ENCODE measurements around the gene ABHD2. TPM values are rescaled to one million over a fixed set of nuclear protein-coding genes. Genes with fewer than 3 reads are reported as not detected.

ABHD2 gene
- polyA plus RNA-seq, 2 donors, result 3.8 to 6.0 TPM

DNA sequence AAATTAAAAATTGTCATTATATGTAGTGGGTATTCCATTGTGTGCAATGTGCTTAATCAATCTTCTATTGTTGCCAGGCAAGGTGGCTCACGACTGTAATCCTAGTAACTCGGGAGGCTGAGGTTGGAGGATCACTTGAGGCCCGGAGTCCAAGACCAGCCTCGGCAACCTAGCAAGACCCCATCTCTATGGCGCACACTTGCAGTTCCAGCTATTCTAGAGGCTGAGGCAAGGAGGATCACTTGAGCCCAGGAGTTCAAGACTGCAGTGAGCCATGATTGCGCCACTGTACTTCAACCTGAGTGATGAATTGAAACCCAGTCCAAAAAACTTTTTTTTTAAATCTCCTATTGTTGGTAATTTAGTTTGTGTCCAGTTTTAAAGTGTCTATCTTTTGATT, 33.4 kb upstream of the ABHD2 start:
- Histone ChIP-seq H3K27me3 (ENCODE audit: control insufficient read depth in 1 of 2, insufficient read depth in 2 of 2, low read length in 2 of 2) (no peaks in the 10 kb centered on the region), H3K4me1 (ENCODE audit: control insufficient read depth in 2 of 2, insufficient read depth in 2 of 2, low read length in 1 of 2) (peaks cover 0 to 4% of the 10 kb centered on the region in 2 donors), H3K4me3 (ENCODE audit: low read depth in 1 of 2, low read length in 2 of 2) (no peak overlapping the region), H3K9me3 (ENCODE audit: control insufficient read depth in 2 of 2, insufficient read depth in 1 of 2, low read depth in 1 of 2, low read length in 1 of 2) (no peaks in the 10 kb centered on the region), H3K36me3 (ENCODE audit: control insufficient read depth in 2 of 2, insufficient read depth in 2 of 2, low read length in 1 of 2) (no peaks in the 10 kb centered on the region), H3K27ac (ENCODE audit: low read depth in 2 of 2, low read length in 1 of 2) (no peak overlapping the region)
- 93 to 94% methylated on average over 6 of the region's 6 CpGs for WGBS, 2 donors

DNA sequence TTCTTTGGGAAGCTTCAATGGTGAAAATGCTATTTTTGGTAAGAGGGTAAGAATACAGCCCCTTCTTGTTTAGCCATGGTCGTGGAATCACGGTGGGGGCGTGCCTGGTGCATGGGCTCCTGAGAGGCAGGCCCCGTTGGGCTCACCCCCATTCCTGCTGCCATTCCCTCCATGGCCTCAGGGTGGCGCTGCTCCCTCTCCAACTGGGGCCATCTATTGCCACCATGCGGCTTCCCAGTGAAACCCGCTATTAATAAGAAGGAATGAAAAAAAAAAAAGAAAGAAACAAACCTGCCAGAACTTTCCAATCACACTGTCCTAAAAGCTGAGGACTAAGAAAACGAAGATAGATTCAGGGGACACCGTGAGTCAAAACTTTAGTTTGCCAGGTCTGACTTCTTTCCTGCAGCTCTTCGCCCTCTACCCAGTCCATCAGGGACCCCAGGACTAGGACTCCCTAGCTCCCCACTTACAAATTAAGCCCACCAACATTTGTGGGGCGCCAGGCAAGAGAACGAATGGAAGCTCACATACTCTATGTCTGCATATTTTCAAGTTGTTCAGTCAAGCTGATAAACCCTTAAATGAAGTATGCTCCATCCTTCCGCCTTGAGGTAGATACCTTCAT, 30.6 kb upstream of the ABHD2 start:
- WGBS, 2 donors, result 27 to 30% methylated on average over 13 of the region's 13 CpGs
- no peak overlapping the region for H3K27ac ChIP-seq (ENCODE audit: low read depth in 2 of 2, low read length in 1 of 2)

DNA sequence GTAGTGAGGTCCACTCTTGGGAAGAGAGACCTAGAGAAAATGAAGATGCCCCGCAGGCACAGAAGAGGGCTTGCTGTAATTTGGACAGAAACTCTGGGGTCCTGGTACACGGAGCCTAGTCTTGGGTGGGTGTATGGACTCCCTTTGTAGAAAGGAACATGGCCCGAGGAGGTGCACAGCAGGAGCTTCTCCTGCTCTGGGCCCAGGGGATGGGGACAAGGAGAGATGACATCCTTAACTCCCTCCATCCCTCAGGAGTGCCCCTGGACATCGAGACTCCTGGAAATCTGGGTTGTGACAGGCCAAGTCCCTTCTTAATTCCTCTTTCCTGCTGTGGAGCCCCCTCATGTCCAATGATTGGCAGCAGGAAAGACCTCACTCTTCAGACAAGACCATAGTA, 29.9 kb upstream of the ABHD2 start:
- Histone ChIP-seq H3K9me3 (ENCODE audit: control insufficient read depth in 2 of 2, insufficient read depth in 1 of 2, low read depth in 1 of 2, low read length in 1 of 2) (no peaks in the 10 kb centered on the region), H3K27me3 (ENCODE audit: control insufficient read depth in 1 of 2, insufficient read depth in 2 of 2, low read length in 2 of 2) (no peaks in the 10 kb centered on the region), H3K4me3 (ENCODE audit: low read depth in 1 of 2, low read length in 2 of 2) (no peak overlapping the region), H3K27ac (ENCODE audit: low read depth in 2 of 2, low read length in 1 of 2) (no peak overlapping the region), H3K4me1 (ENCODE audit: control insufficient read depth in 2 of 2, insufficient read depth in 2 of 2, low read length in 1 of 2) (peaks cover 0 to 4% of the 10 kb centered on the region in 2 donors), H3K36me3 (ENCODE audit: control insufficient read depth in 2 of 2, insufficient read depth in 2 of 2, low read length in 1 of 2) (no peaks in the 10 kb centered on the region)
- WGBS, 2 donors, result 86 to 89% methylated on average over 4 of the region's 4 CpGs

More for the DNA sequence above, 30.6 kb upstream of the ABHD2 start:
- peaks cover 0 to 4% of the 10 kb centered on the region in 2 donors for H3K4me1 ChIP-seq (ENCODE audit: control insufficient read depth in 2 of 2, insufficient read depth in 2 of 2, low read length in 1 of 2)
- no peaks in the 10 kb centered on the region for H3K9me3 ChIP-seq (ENCODE audit: control insufficient read depth in 2 of 2, insufficient read depth in 1 of 2, low read depth in 1 of 2, low read length in 1 of 2)
- no peaks in the 10 kb centered on the region for H3K27me3 ChIP-seq (ENCODE audit: control insufficient read depth in 1 of 2, insufficient read depth in 2 of 2, low read length in 2 of 2)
- H3K4me3 ChIP-seq (ENCODE audit: low read depth in 1 of 2, low read length in 2 of 2), result no peak overlapping the region
- no peaks in the 10 kb centered on the region for H3K36me3 ChIP-seq (ENCODE audit: control insufficient read depth in 2 of 2, insufficient read depth in 2 of 2, low read length in 1 of 2)

DNA sequence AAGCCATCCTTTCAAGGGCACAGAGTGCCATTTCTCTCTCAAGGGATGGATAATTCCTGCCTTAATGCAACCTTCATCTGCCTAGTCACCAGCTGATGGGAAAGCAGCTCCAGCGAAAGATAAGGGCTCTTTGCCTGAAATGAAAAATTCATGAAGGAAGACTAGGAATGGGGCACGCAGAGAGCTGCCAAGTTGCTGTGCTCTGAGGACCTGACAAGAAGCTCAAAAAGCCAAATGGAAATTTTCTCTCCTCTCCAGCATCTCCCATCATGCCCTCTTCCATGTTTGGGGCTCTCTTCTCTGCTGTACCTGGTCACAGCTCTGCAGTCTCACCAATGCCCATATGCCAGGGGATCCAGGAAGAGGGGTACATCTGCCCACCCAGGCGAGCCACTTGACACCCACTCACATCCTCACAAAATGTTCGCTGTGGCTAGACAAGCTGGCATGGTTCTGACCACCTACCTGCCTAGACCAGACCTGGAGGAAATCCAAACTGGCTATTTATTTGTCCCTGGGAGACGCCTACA, 29.3 kb upstream of the ABHD2 start:
- Histone ChIP-seq H3K36me3 (ENCODE audit: control insufficient read depth in 2 of 2, insufficient read depth in 2 of 2, low read length in 1 of 2) (no peaks in the 10 kb centered on the region), H3K9me3 (ENCODE audit: control insufficient read depth in 2 of 2, insufficient read depth in 1 of 2, low read depth in 1 of 2, low read length in 1 of 2) (no peaks in the 10 kb centered on the region), H3K4me3 (ENCODE audit: low read depth in 1 of 2, low read length in 2 of 2) (no peak overlapping the region), H3K27ac (ENCODE audit: low read depth in 2 of 2, low read length in 1 of 2) (no peak overlapping the region), H3K4me1 (ENCODE audit: control insufficient read depth in 2 of 2, insufficient read depth in 2 of 2, low read length in 1 of 2) (peaks cover 0 to 4% of the 10 kb centered on the region in 2 donors), H3K27me3 (ENCODE audit: control insufficient read depth in 1 of 2, insufficient read depth in 2 of 2, low read length in 2 of 2) (no peaks in the 10 kb centered on the region)
- 76 to 79% methylated on average over 5 of the region's 5 CpGs for WGBS, 2 donors

DNA sequence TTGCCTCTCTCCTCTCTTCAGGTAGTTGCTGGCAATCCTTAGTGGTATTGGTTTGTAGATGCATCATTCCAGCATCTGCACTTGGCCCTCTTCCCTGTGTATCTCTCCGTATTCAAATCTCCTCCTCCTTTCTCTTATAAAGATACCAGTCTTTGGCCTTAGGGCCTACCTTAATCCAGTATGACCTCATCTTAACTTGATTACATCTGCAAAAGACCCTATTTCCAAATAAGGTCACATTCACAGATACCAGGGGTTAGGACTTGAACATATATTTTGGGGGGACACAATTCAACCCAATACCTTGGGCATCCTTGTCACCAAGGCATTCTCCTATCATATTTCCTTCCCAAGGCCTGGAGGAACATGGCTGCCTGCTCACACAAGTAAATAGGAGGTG, 22.0 kb upstream of the ABHD2 start:
- Histone ChIP-seq H3K4me1 (ENCODE audit: control insufficient read depth in 2 of 2, insufficient read depth in 2 of 2, low read length in 1 of 2) (peaks cover 2 to 7% of the 10 kb centered on the region in 2 donors), H3K9me3 (ENCODE audit: control insufficient read depth in 2 of 2, insufficient read depth in 1 of 2, low read depth in 1 of 2, low read length in 1 of 2) (peaks cover 0 to 6% of the 10 kb centered on the region in 2 donors), H3K27ac (ENCODE audit: low read depth in 2 of 2, low read length in 1 of 2) (peak overlapping the region; percentile 60 to 77), H3K27me3 (ENCODE audit: control insufficient read depth in 1 of 2, insufficient read depth in 2 of 2, low read length in 2 of 2) (no peaks in the 10 kb centered on the region), H3K4me3 (ENCODE audit: low read depth in 1 of 2, low read length in 2 of 2) (no peak overlapping the region), H3K36me3 (ENCODE audit: control insufficient read depth in 2 of 2, insufficient read depth in 2 of 2, low read length in 1 of 2) (no peaks in the 10 kb centered on the region)
- 73 to 89% methylated on average over 1 of the region's 1 CpG for WGBS, 2 donors

DNA sequence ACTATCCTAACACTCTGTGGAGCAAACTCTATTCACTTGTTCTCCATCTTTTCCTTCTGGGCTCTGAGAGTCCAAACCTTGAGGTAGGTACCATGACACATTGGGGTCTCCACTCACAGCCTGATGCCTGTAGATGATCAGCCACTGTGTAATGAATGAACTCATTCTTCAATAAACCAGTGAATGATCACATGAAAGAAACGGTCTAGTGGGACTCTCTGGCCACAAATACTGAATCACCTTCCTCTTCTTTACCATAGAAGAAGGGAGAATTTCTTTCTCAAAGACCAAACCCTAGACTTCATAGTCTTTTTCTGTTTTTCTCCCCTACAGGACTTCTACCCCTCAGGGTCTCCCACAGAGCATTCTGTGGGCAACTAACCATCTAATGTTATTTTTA, 20.5 kb upstream of the ABHD2 start:
- no peaks in the 10 kb centered on the region for H3K27me3 ChIP-seq (ENCODE audit: control insufficient read depth in 1 of 2, insufficient read depth in 2 of 2, low read length in 2 of 2)
- H3K36me3 ChIP-seq (ENCODE audit: control insufficient read depth in 2 of 2, insufficient read depth in 2 of 2, low read length in 1 of 2), result no peaks in the 10 kb centered on the region
- H3K27ac ChIP-seq (ENCODE audit: low read depth in 2 of 2, low read length in 1 of 2), result peak overlapping the region in 1 of 2 donors; percentile 45
- WGBS, 2 donors, result 42 to 52% methylated on average over 1 of the region's 1 CpG
- H3K9me3 ChIP-seq (ENCODE audit: control insufficient read depth in 2 of 2, insufficient read depth in 1 of 2, low read depth in 1 of 2, low read length in 1 of 2), result peaks cover 0 to 6% of the 10 kb centered on the region in 2 donors
- H3K4me1 ChIP-seq (ENCODE audit: control insufficient read depth in 2 of 2, insufficient read depth in 2 of 2, low read length in 1 of 2), result peaks cover 2 to 8% of the 10 kb centered on the region in 2 donors
- H3K4me3 ChIP-seq (ENCODE audit: low read depth in 1 of 2, low read length in 2 of 2), result no peak overlapping the region

DNA sequence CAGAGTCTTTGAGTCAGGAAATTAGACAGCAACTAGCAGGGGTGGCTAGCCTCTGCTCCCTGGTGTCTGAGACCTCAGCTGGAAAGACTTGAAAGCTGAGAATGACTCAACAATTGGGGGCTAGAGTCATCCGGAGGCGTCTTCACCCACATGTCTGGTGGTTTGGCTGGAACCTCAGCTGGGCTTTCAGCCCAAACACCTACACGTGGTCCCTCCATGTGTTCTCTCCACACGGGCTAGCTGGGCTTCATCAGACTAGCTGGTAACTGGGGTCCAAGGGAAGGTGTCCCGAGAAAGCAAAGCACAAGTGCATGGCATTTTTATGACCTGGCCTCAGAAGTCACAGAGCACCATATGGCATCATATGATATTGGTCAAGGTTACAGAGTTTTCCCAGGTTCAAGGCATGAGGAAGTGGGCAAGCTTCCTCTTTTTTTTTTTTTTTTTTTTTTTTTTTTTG, 19.9 kb upstream of the ABHD2 start:
- H3K4me1 ChIP-seq (ENCODE audit: control insufficient read depth in 2 of 2, insufficient read depth in 2 of 2, low read length in 1 of 2), result peaks cover 2 to 8% of the 10 kb centered on the region in 2 donors
- no peak overlapping the region for H3K27ac ChIP-seq (ENCODE audit: low read depth in 2 of 2, low read length in 1 of 2)
- WGBS, 2 donors, result 36 to 43% methylated on average over 5 of the region's 5 CpGs
- H3K4me3 ChIP-seq (ENCODE audit: low read depth in 1 of 2, low read length in 2 of 2), result no peak overlapping the region
- H3K36me3 ChIP-seq (ENCODE audit: control insufficient read depth in 2 of 2, insufficient read depth in 2 of 2, low read length in 1 of 2), result no peaks in the 10 kb centered on the region
- peaks cover 0 to 6% of the 10 kb centered on the region in 2 donors for H3K9me3 ChIP-seq (ENCODE audit: control insufficient read depth in 2 of 2, insufficient read depth in 1 of 2, low read depth in 1 of 2, low read length in 1 of 2)
- H3K27me3 ChIP-seq (ENCODE audit: control insufficient read depth in 1 of 2, insufficient read depth in 2 of 2, low read length in 2 of 2), result no peaks in the 10 kb centered on the region

DNA sequence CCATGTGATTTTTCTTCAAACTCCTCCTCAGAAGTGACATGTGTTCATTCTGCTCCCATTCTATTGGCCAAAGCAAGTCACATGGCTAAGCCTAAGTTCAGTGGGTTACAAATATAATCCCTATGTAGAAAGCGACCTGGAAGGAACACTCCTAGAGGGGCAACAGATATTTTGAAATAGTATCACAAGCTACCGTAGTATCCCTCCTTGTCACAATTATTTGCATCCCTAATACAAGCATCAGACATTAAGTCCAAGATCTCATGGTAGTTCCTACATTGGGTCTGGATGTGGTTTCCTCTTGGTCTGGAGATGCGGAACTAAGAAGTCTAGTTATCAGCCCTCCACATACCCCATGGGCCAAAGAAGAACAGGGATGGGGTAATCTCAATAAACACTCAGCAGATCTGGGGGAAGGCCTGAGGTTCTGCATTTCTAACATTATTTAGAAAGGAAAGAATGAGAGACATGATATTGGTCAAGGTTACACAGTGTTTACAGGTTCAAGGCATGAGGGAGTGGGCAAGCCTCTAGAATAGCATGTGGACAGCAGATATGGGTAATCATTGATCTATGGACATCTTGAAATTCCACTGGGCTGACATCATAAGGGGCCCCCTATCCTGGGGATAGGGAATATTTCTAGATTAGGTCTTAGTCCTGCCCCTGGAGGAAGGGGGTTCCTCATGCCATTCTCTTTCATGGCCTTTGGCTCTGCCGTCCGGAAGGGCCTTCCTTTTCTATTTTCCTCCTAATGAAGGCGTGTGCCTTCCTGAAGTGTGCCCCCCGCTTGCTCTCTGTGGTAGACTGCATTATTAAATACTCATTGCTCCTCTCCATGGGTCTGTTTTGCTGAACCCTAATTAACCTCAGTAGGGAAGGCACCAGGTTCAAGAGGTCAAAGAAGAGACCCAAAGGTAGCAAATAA, 17.8 kb upstream of the ABHD2 start:
- H3K4me1 ChIP-seq (ENCODE audit: control insufficient read depth in 2 of 2, insufficient read depth in 2 of 2, low read length in 1 of 2), result peaks cover 2 to 8% of the 10 kb centered on the region in 2 donors
- H3K36me3 ChIP-seq (ENCODE audit: control insufficient read depth in 2 of 2, insufficient read depth in 2 of 2, low read length in 1 of 2), result no peaks in the 10 kb centered on the region
- H3K27ac ChIP-seq (ENCODE audit: low read depth in 2 of 2, low read length in 1 of 2), result no peak overlapping the region
- H3K27me3 ChIP-seq (ENCODE audit: control insufficient read depth in 1 of 2, insufficient read depth in 2 of 2, low read length in 2 of 2), result no peaks in the 10 kb centered on the region
- WGBS, 2 donors, result 89 to 93% methylated on average over 7 of the region's 7 CpGs
- no peak overlapping the region for H3K4me3 ChIP-seq (ENCODE audit: low read depth in 1 of 2, low read length in 2 of 2)
- peaks cover 0 to 6% of the 10 kb centered on the region in 2 donors for H3K9me3 ChIP-seq (ENCODE audit: control insufficient read depth in 2 of 2, insufficient read depth in 1 of 2, low read depth in 1 of 2, low read length in 1 of 2)

DNA sequence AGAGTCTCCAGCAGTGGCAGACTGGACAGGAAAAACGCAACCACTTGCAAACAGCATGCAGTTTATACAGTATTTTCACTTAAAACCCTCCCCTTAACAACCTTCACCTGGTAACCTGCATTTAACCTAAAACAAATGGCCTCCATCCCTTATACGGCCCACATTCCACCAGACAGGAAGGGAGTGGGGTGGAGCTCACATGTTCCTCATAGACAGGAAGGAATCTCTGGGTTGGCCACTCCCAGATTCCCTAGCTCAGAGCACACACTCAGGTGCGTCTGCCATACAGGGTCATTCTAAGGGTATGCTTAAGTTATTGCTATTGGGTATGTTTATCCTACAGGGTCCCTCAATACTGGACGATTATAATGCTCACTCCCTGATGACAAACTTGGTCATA, 16.8 kb upstream of the ABHD2 start:
- no peaks in the 10 kb centered on the region for H3K27me3 ChIP-seq (ENCODE audit: control insufficient read depth in 1 of 2, insufficient read depth in 2 of 2, low read length in 2 of 2)
- WGBS, 2 donors, result 65 to 69% methylated on average over 4 of the region's 4 CpGs
- H3K27ac ChIP-seq (ENCODE audit: low read depth in 2 of 2, low read length in 1 of 2), result no peak overlapping the region
- no peak overlapping the region for H3K4me3 ChIP-seq (ENCODE audit: low read depth in 1 of 2, low read length in 2 of 2)
- no peaks in the 10 kb centered on the region for H3K36me3 ChIP-seq (ENCODE audit: control insufficient read depth in 2 of 2, insufficient read depth in 2 of 2, low read length in 1 of 2)
- peaks cover 0 to 5% of the 10 kb centered on the region in 2 donors for H3K9me3 ChIP-seq (ENCODE audit: control insufficient read depth in 2 of 2, insufficient read depth in 1 of 2, low read depth in 1 of 2, low read length in 1 of 2)
- H3K4me1 ChIP-seq (ENCODE audit: control insufficient read depth in 2 of 2, insufficient read depth in 2 of 2, low read length in 1 of 2), result peaks cover 2 to 7% of the 10 kb centered on the region in 2 donors
